Fibroblast of lung (primary cell): ENCODE data around the gene GPC6. TPM values are rescaled to one million over a fixed set of nuclear protein-coding genes. Genes with fewer than 3 reads are reported as not detected.

Source experiments
- DNase-seq, 2 donors: peaks; one replicate each; pipeline versions ENCODE4 v3.0.0 to v3.0.0-alpha.2; 2010; ENCODE audit warnings: low read depth in 2 of 2
- H2AFZ ChIP-seq: 2 replicates; pipeline ENCODE4 v1.5.1; 2012; ENCODE audit warnings: low read length, control low read depth, inconsistent platforms
- H3K27ac ChIP-seq: 2 replicates; pipeline ENCODE4 v1.5.1; 2011; ENCODE audit warnings: low read length, control low read depth; ENCODE audit not compliant: insufficient read depth
- H3K27me3 ChIP-seq: 2 replicates; pipeline ENCODE4 v1.5.1; 2011; ENCODE audit warnings: mild to moderate bottlenecking, low read length; ENCODE audit not compliant: control insufficient read depth, insufficient read depth
- H3K36me3 ChIP-seq: 2 replicates; pipeline ENCODE4 v1.5.1; 2011; ENCODE audit warnings: low read length; ENCODE audit not compliant: control insufficient read depth, insufficient read depth
- H3K4me1 ChIP-seq: 2 replicates; pipeline ENCODE4 v1.5.1; 2011; ENCODE audit warnings: low read length; ENCODE audit not compliant: control insufficient read depth, insufficient read depth; ENCODE audit errors: extremely low read depth
- H3K4me2 ChIP-seq: 2 replicates; pipeline ENCODE4 v1.5.1; 2011; ENCODE audit warnings: low read length, control low read depth; ENCODE audit not compliant: insufficient read depth; ENCODE audit errors: extremely low read depth
- H3K4me3 ChIP-seq, 4 experiments: fragments of 200-600 bp in 1 of 4; sonication (generic) in 1 of 4; replicated peaks in 1 of 4; 2 replicates each; pipeline ENCODE4 v1.5.1; 2011 to 2016; ENCODE audit warnings: low read length in 4 of 4, low read depth in 3 of 4, mild to moderate bottlenecking in 3 of 4, control low read depth in 2 of 4, inconsistent platforms in 1 of 4, mixed read lengths in 1 of 4; ENCODE audit not compliant: insufficient read depth in 1 of 4; ENCODE audit errors: control extremely low read depth in 1 of 4
- H3K79me2 ChIP-seq: 2 replicates; pipeline ENCODE4 v1.5.1; 2012; ENCODE audit warnings: mild to moderate bottlenecking, low read length, inconsistent platforms; ENCODE audit not compliant: control insufficient read depth, insufficient read depth
- H3K9ac ChIP-seq: 2 replicates; pipeline ENCODE4 v1.5.1; 2011; ENCODE audit warnings: mild to moderate bottlenecking, low read length, control low read depth; ENCODE audit not compliant: insufficient read depth
- H3K9me3 ChIP-seq: 2 replicates; pipeline ENCODE4 v1.5.1; 2012; ENCODE audit warnings: low read depth, low read length; ENCODE audit not compliant: control insufficient read depth, insufficient read depth
- H4K20me1 ChIP-seq: 2 replicates; pipeline ENCODE4 v1.5.1; 2011; ENCODE audit warnings: low read length; ENCODE audit not compliant: control insufficient read depth, insufficient read depth; ENCODE audit errors: extremely low read depth
- EZH2 ChIP-seq: IDR thresholded peaks from 2 replicates; pipeline ENCODE4 v1.5.1; 2012; ENCODE audit warnings: low read length, control low read depth, mild to moderate bottlenecking; ENCODE audit errors: missing control alignments
- polyA plus RNA-seq, 2 donors: library from polyadenylated mRNA; depleted of rRNA in 1 of 2; stranded (reverse) in 1 of 2; unstranded in 1 of 2; fragments of >200 nt; gene quantifications; 2 replicates each; pipeline ENCODE4 v1.2.1, GENCODE V29; 2011 to 2012; ENCODE audit warnings: missing spikeins in 1 of 2
- total RNA-seq: library from RNA; depleted of rRNA; stranded (reverse); fragments of >200 nt; gene quantifications from 2 replicates; pipeline ENCODE4 v1.2.1, GENCODE V29; 2014
- TF ChIP-seq, protein P1 (sequence below), 2 donors: IDR thresholded peaks in 1 of 2; conservative IDR thresholded peaks in 1 of 2; 1 replicate in 1 of 2; 2 replicates in 1 of 2; pipeline ENCODE4 v1.5.1; 2011 to 2012; ENCODE audit warnings: low read length in 2 of 2, control low read depth in 1 of 2, inconsistent platforms in 1 of 2, low read depth in 1 of 2, mild to moderate bottlenecking in 1 of 2

The GPC6 gene
- total and polyA plus RNA-seq, 2 donors (not counting 1 experiment from before 2014, with no cell fraction given) = 11.2 to 33.7 TPM

GRCh38 chr13:93889430-93889951 lies 662.9 kb downstream of the GPC6 start:
- no peaks in the 10 kb centered on the region for H3K9me3 ChIP-seq
- H3K4me3 ChIP-seq = no peak overlapping the region
- no peak overlapping the region for H2AFZ ChIP-seq
- H3K9ac ChIP-seq = no peak overlapping the region
- no peaks in the 10 kb centered on the region for H3K36me3 ChIP-seq
- H4K20me1 ChIP-seq = no peaks in the 10 kb centered on the region
- H3K27me3 ChIP-seq = no peaks in the 10 kb centered on the region
- TF ChIP-seq, protein P1, sequence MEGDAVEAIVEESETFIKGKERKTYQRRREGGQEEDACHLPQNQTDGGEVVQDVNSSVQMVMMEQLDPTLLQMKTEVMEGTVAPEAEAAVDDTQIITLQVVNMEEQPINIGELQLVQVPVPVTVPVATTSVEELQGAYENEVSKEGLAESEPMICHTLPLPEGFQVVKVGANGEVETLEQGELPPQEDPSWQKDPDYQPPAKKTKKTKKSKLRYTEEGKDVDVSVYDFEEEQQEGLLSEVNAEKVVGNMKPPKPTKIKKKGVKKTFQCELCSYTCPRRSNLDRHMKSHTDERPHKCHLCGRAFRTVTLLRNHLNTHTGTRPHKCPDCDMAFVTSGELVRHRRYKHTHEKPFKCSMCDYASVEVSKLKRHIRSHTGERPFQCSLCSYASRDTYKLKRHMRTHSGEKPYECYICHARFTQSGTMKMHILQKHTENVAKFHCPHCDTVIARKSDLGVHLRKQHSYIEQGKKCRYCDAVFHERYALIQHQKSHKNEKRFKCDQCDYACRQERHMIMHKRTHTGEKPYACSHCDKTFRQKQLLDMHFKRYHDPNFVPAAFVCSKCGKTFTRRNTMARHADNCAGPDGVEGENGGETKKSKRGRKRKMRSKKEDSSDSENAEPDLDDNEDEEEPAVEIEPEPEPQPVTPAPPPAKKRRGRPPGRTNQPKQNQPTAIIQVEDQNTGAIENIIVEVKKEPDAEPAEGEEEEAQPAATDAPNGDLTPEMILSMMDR (conservative IDR thresholded peaks at IDR 0.05 in 1 of 2, IDR thresholded peaks at IDR 0.05 in 1 of 2; ENCODE audit: low read depth in 1 of 2, low read length in 2 of 2) = no peak
- TF ChIP-seq EZH2 = no peak
- no peak overlapping the region for H3K27ac ChIP-seq
- no peaks in the 10 kb centered on the region for H3K4me1 ChIP-seq
- H3K4me2 ChIP-seq = no peak overlapping the region
- DNase-seq = no peak
- no peaks in the 10 kb centered on the region for H3K79me2 ChIP-seq

DNA sequence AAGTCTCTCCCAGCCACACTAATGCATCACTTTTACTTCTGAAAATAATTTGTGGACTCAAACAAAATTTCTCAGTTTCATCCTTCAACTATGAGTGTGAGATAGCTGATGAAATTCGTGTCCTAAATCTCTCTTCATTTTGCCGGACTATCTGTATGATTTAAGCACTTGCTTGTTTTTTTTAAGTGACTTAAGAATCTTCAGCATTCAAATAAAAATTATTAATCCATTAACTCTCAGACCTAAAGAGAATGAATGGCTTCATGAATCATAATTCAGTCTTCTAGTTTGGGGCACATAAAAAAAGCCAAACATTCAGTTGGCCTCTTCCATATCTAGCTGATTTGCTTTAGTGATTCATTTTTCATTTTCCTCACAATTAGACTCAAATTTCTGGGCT lies 673.4 kb downstream of the GPC6 start:
- H3K4me2 ChIP-seq = no peak overlapping the region
- no peaks in the 10 kb centered on the region for H3K36me3 ChIP-seq
- H3K9me3 ChIP-seq = no peaks in the 10 kb centered on the region
- peak in 1 of 2 donors; percentile 8 for DNase-seq
- H3K4me1 ChIP-seq = no peaks in the 10 kb centered on the region
- no peak overlapping the region for H2AFZ ChIP-seq
- H3K4me3 ChIP-seq = no peak overlapping the region
- H3K79me2 ChIP-seq = no peaks in the 10 kb centered on the region
- no peak overlapping the region for H3K9ac ChIP-seq
- no peak overlapping the region for H3K27ac ChIP-seq
- H3K27me3 ChIP-seq = no peaks in the 10 kb centered on the region
- H4K20me1 ChIP-seq = no peaks in the 10 kb centered on the region
- TF ChIP-seq, protein P1 (conservative IDR thresholded peaks at IDR 0.05 in 1 of 2, IDR thresholded peaks at IDR 0.05 in 1 of 2; ENCODE audit: low read depth in 1 of 2, low read length in 2 of 2) = no peak
- TF ChIP-seq EZH2 = no peak

- Histone ChIP-seq H3K4me1 (no peaks in the 10 kb centered on the region), H3K36me3 (no peaks in the 10 kb centered on the region), H3K27ac (no peak overlapping the region), H3K4me2 (peak overlapping the region; percentile 9), H3K79me2 (no peaks in the 10 kb centered on the region), H3K9ac (no peak overlapping the region), H3K4me3 (no peak overlapping the region), H4K20me1 (no peaks in the 10 kb centered on the region), H3K9me3 (no peaks in the 10 kb centered on the region), H3K27me3 (no peaks in the 10 kb centered on the region), H2AFZ (no peak overlapping the region)
- no peak for TF ChIP-seq EZH2
- TF ChIP-seq, protein P1 (conservative IDR thresholded peaks at IDR 0.05 in 1 of 2, IDR thresholded peaks at IDR 0.05 in 1 of 2; ENCODE audit: low read depth in 1 of 2, low read length in 2 of 2) = no peak
- DNase-seq = peak in 1 of 2 donors; percentile 72
These were observed 674.1 kb downstream of the GPC6 start for GRCh38 chr13:93900731-93901130.
